ENCODE results near the gene PRR16. TPM values are rescaled to one million over a fixed set of nuclear protein-coding genes. Genes with fewer than 3 reads are reported as not detected.

PRR16 gene
- total RNA-seq, 1 donor from 2014 or later: 2.1 TPM

DNA sequence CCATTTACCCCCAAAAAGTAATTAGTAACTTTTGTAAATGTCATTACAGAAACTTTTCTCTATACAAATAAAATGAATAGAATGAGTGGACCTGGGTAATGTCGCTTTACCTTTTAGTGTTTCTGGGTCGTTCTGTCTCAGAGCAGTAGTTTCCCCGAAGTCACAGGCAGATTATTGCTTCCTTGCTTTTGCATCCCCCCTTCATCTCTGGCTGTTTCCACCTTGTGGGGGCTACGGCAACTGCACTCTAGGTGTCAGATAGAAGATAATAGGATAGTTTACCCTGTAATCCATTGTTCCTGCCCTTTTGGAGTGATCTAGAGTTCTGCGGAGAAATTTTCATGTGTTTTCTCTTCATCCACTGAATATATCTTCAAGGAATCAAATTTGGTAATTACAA, 68.7 kb downstream of the PRR16 start:
- H3K27ac Mint-ChIP-seq: no peak overlapping the region
- H3K27me3 Mint-ChIP-seq: peaks cover 3% of the 10 kb centered on the region
- H3K4me3 Mint-ChIP-seq: no peak overlapping the region
- H3K36me3 Mint-ChIP-seq: no peaks in the 10 kb centered on the region
- TF ChIP-seq, protein P1, sequence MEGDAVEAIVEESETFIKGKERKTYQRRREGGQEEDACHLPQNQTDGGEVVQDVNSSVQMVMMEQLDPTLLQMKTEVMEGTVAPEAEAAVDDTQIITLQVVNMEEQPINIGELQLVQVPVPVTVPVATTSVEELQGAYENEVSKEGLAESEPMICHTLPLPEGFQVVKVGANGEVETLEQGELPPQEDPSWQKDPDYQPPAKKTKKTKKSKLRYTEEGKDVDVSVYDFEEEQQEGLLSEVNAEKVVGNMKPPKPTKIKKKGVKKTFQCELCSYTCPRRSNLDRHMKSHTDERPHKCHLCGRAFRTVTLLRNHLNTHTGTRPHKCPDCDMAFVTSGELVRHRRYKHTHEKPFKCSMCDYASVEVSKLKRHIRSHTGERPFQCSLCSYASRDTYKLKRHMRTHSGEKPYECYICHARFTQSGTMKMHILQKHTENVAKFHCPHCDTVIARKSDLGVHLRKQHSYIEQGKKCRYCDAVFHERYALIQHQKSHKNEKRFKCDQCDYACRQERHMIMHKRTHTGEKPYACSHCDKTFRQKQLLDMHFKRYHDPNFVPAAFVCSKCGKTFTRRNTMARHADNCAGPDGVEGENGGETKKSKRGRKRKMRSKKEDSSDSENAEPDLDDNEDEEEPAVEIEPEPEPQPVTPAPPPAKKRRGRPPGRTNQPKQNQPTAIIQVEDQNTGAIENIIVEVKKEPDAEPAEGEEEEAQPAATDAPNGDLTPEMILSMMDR (conservative IDR thresholded peaks at IDR 0.05): peak; percentile 67
- H3K9me3 Mint-ChIP-seq: no peaks in the 10 kb centered on the region
- DNase-seq (ENCODE audit: extremely low spot score, unreplicated experiment): no peak
- no peaks in the 10 kb centered on the region for H3K4me1 Mint-ChIP-seq (ENCODE audit: unreplicated experiment)

GRCh38 chr5:120533581-120533980, 69.5 kb downstream of the PRR16 start:
- Mint-ChIP-seq H3K4me3 (no peak overlapping the region), H3K4me1 (ENCODE audit: unreplicated experiment) (peaks cover 1% of the 10 kb centered on the region), H3K36me3 (no peaks in the 10 kb centered on the region)

GRCh38 chr5:120535900-120536299, 71.8 kb downstream of the PRR16 start:
- Mint-ChIP-seq H3K9me3 (no peaks in the 10 kb centered on the region), H3K4me3 (no peak overlapping the region), H3K27ac (no peak overlapping the region), H3K4me1 (ENCODE audit: unreplicated experiment) (peaks cover 4% of the 10 kb centered on the region), H3K36me3 (no peaks in the 10 kb centered on the region), H3K27me3 (peaks cover 3% of the 10 kb centered on the region)
- no peak for DNase-seq (ENCODE audit: extremely low spot score, unreplicated experiment)
- TF ChIP-seq, protein P1 (conservative IDR thresholded peaks at IDR 0.05): no peak

More at GRCh38 chr5:120533581-120533980, 69.5 kb downstream of the PRR16 start:
- H3K27ac Mint-ChIP-seq: no peak overlapping the region
- peaks cover 3% of the 10 kb centered on the region for H3K27me3 Mint-ChIP-seq
- no peak for DNase-seq (ENCODE audit: extremely low spot score, unreplicated experiment)
- TF ChIP-seq, protein P1 (conservative IDR thresholded peaks at IDR 0.05): no peak
- H3K9me3 Mint-ChIP-seq: no peaks in the 10 kb centered on the region

- Mint-ChIP-seq H3K9me3 (no peaks in the 10 kb centered on the region), H3K4me1 (ENCODE audit: unreplicated experiment) (peaks cover 4% of the 10 kb centered on the region), H3K27me3 (peaks cover under 1% of the 10 kb centered on the region), H3K27ac (no peak overlapping the region), H3K36me3 (no peaks in the 10 kb centered on the region), H3K4me3 (no peak overlapping the region)
- TF ChIP-seq, protein P1 (conservative IDR thresholded peaks at IDR 0.05): no peak
- DNase-seq (ENCODE audit: extremely low spot score, unreplicated experiment): no peak
These were observed 74.0 kb downstream of the PRR16 start for GRCh38 chr5:120538149-120538548.

GRCh38 chr5:120538644-120539043, 74.5 kb downstream of the PRR16 start:
- TF ChIP-seq, protein P1 (conservative IDR thresholded peaks at IDR 0.05): no peak
- H3K27me3 Mint-ChIP-seq: no peaks in the 10 kb centered on the region
- peaks cover 4% of the 10 kb centered on the region for H3K4me1 Mint-ChIP-seq (ENCODE audit: unreplicated experiment)
- H3K36me3 Mint-ChIP-seq: no peaks in the 10 kb centered on the region
- no peak for DNase-seq (ENCODE audit: extremely low spot score, unreplicated experiment)
- no peak overlapping the region for H3K27ac Mint-ChIP-seq
- H3K4me3 Mint-ChIP-seq: no peak overlapping the region
- H3K9me3 Mint-ChIP-seq: no peaks in the 10 kb centered on the region

DNA sequence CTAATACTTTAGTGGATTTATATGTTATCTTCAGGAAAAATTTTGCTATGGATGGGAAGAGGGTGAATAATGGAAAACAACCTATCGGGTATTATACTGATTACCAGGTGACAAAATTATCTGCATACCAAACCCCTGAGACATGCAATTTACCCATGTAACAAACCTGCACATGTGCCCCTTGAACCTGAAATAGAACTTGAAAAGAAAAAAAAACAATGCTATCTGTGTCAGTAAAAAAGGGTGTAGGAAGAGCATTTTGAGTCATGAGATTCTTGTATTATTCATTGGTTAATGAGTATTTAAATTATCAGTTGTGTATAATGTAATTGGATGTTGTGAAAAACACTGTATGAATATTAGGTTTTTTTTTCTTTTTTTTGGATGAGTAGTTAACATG, 75.4 kb downstream of the PRR16 start:
- Mint-ChIP-seq H3K36me3 (no peaks in the 10 kb centered on the region), H3K9me3 (no peaks in the 10 kb centered on the region), H3K27ac (no peak overlapping the region), H3K4me1 (ENCODE audit: unreplicated experiment) (peaks cover 4% of the 10 kb centered on the region), H3K27me3 (no peaks in the 10 kb centered on the region), H3K4me3 (no peak overlapping the region)
- DNase-seq (ENCODE audit: extremely low spot score, unreplicated experiment): no peak
- TF ChIP-seq, protein P1 (conservative IDR thresholded peaks at IDR 0.05): no peak

Data from type B pancreatic cell (in vitro differentiated cells).